K562 (cell line): ENCODE data around the gene CCDC158.
"Not testable (repeated sequence)": the region's sequence is repeated elsewhere in the genome, so short reads cannot be mapped to it uniquely, and the experiment has no call there.

Experiments used
- ATF3 ChIP-seq, 2 experiments: fragments of 450-650 bp in 1 of 2; sonication (generic) in 1 of 2; formaldehyde crosslinking in 1 of 2; IDR thresholded peaks in 1 of 2; conservative IDR thresholded peaks in 1 of 2; 2 replicates each; pipeline versions ENCODE4 v1.6.1 to v1.8.1; 2016 to 2023; ENCODE audit warnings: mild to moderate bottlenecking in 2 of 2, moderate library complexity in 2 of 2, inconsistent platforms in 1 of 2, missing genetic modification reagents in 1 of 2
- BACH1 ChIP-seq: fragments of 200-800 bp; sonication (Bioruptor generic); IDR thresholded peaks from 2 replicates; pipeline ENCODE4 v1.6.1; 2016; ENCODE audit warnings: missing genetic modification characterization, missing compliant biosample characterization
- CLOCK ChIP-seq: fragments of 250-450 bp; sonication (Bioruptor Pico); IDR thresholded peaks from 2 replicates; pipeline ENCODE4 v1.4.0; 2020; ENCODE audit warnings: mild to moderate bottlenecking, moderate library complexity, borderline replicate concordance
- CTCF ChIP-seq, 3 experiments: IDR thresholded peaks in 2 of 3; conservative IDR thresholded peaks in 1 of 3; 2 replicates each; pipeline ENCODE4 v1.5.1; 2011 to 2012; ENCODE audit warnings: low read length in 3 of 3, mild to moderate bottlenecking in 3 of 3, control low read depth in 2 of 3, improper control_type of control experiment in 1 of 3, inconsistent platforms in 1 of 3, low read depth in 1 of 3, mixed read lengths in 1 of 3, moderate library complexity in 1 of 3; ENCODE audit not compliant: insufficient read depth in 2 of 3
- HSF4 ChIP-seq: fragments of 250-450 bp; sonication (Bioruptor Pico); IDR thresholded peaks from 2 replicates; pipeline ENCODE4 v2.1.2; 2022; ENCODE audit warnings: mild to moderate bottlenecking, moderate library complexity, borderline replicate concordance
- MTF1 ChIP-seq: fragments of 250-450 bp; sonication (Bioruptor Pico); IDR thresholded peaks from 2 replicates; pipeline ENCODE4 v1.9.0; 2021; ENCODE audit warnings: moderate library complexity, mild to moderate bottlenecking, inconsistent platforms, borderline replicate concordance
- POLR2A ChIP-seq: fragments of 450-650 bp; conservative IDR thresholded peaks from 2 replicates; pipeline ENCODE4 v1.6.1; 2016
- POLR3G ChIP-seq: IDR thresholded peaks from 2 replicates; pipeline ENCODE4 v1.6.1; 2011; ENCODE audit not compliant: insufficient read length, insufficient replicate concordance; ENCODE audit errors: extremely low read depth
- SIN3A ChIP-seq, 2 experiments: fragments of 150-350 bp in 1 of 2; IDR thresholded peaks; 2 replicates each; pipeline ENCODE4 v1.6.1; 2011 to 2016; ENCODE audit warnings: borderline replicate concordance in 2 of 2, low read depth in 2 of 2, low read length in 2 of 2, mild to moderate bottlenecking in 2 of 2, moderate library complexity in 2 of 2; ENCODE audit not compliant: control insufficient read depth in 1 of 2
- ZNF384 ChIP-seq: IDR thresholded peaks from 2 replicates; pipeline ENCODE4 v1.6.1; 2012; ENCODE audit warnings: low read depth, low read length, improper control_type of control experiment

- not testable (repeated sequence) for TF ChIP-seq POLR2A; ZNF384; ATF3 (IDR thresholded peaks at IDR 0.05); ATF3 (CRISPR knock-in tag; conservative IDR thresholded peaks at IDR 0.05); HSF4; CTCF (IDR thresholded peaks at IDR 0.05 in 2 of 3, conservative IDR thresholded peaks at IDR 0.05 in 1 of 3; ENCODE audit: insufficient read depth in 2 of 3, low read depth in 1 of 3, low read length in 3 of 3); POLR3G; BACH1 (tag); MTF1 (CRISPR knock-in tag); CLOCK (CRISPR knock-in tag); SIN3A (IDR thresholded peaks at IDR 0.05; ENCODE audit: borderline replicate concordance in 2 of 2, control insufficient read depth in 1 of 2, low read depth in 2 of 2, low read length in 2 of 2)
Measured at GRCh38 chr4:76454073-76454472, 33.1 kb upstream of the CCDC158 start.
